ENCODE measurements around the gene ZSCAN5A. TPM values are rescaled to one million over a fixed set of nuclear protein-coding genes. Genes with fewer than 3 reads are reported as not detected.

Gene ZSCAN5A
- total and polyA plus RNA-seq, 2 of the 13 experiments (the other 11 are each of a cell fraction or from before 2014, with no cell fraction given): 9.5 to 17.8 TPM

DNA sequence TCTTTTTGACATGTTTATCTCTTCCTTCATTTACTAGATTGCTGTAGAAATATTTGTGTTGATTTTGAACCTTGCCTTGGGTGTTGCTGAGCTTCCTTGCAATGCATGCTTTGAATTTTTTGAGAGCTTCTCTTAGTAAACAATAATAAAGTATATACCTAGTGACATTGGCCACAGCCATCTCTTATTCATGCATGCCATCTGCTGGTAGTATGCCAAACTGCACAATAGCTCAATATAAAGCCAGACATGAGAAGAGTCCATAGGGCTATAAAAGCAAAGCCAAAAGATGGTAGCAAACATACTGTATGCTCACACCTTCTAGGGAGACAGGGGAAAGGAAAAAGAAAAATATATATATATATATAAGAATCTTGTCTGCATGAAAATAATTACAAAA lies 18.9 kb upstream of the ZSCAN5A start:
- ChIA-PET POLR2A (interaction anchor here (1.1 to 1.2 kb wide), 4 partner anchors 19 to 254 kb away, joined by 4 to 7 read pairs (median 4); partner anchors contain the start of gene ZSCAN5A), CTCF (ENCODE audit: low intra/inter-chr PET ratio, low total read pairs) (interaction anchor here (0.9 to 2.4 kb wide), 6 partner anchors 19 to 267 kb away, joined by 4 to 46 read pairs (median 14); partner anchors contain the start of gene ZSCAN5A)
- H3K9me3 ChIP-seq (ENCODE audit: low read length): peaks cover 6% of the 10 kb centered on the region; the same call in 1 of the 2 replicates
- in situ Hi-C loops (cut with HindIII; ENCODE audit: extremely low pct_ligation_motif_present, low pct_unique_long_range_greater_than_20kb): loop anchor here (5.0 kb wide), 1 partner anchor 81 kb away; no protein-coding TSS in a partner anchor
- peak; percentile 69 for ATAC-seq
- no peak overlapping the region for H3K4me2 ChIP-seq (ENCODE audit: low read depth, low read length)
- DNase-seq (ENCODE audit: low spot score): peak; percentile 67
- no peaks in the 10 kb centered on the region for H3K27me3 ChIP-seq (ENCODE audit: control insufficient read depth in 1 of 2, insufficient read depth in 2 of 2, low read length in 2 of 2)
- no peak overlapping the region for H2AFZ ChIP-seq (ENCODE audit: low read length)
- intact Hi-C loops (cut with micrococcal nuclease; ENCODE audit: unreplicated experiment): loop anchor here (1.0 kb wide), 2 partner anchors 80 to 257 kb away; no protein-coding TSS in a partner anchor
- TF ChIP-seq, protein P1, sequence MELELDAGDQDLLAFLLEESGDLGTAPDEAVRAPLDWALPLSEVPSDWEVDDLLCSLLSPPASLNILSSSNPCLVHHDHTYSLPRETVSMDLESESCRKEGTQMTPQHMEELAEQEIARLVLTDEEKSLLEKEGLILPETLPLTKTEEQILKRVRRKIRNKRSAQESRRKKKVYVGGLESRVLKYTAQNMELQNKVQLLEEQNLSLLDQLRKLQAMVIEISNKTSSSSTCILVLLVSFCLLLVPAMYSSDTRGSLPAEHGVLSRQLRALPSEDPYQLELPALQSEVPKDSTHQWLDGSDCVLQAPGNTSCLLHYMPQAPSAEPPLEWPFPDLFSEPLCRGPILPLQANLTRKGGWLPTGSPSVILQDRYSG (CRISPR knock-in tag; IDR thresholded peaks at IDR 0.05): no peak
- TF ChIP-seq FOXP1 (IDR thresholded peaks at IDR 0.05) (no peak), FOXP1 (CRISPR knock-in tag; IDR thresholded peaks at IDR 0.05) (no peak), SMC3 (IDR thresholded peaks at IDR 0.05; ENCODE audit: low read length) (peak; percentile 90), ZBTB20 (CRISPR knock-in tag; IDR thresholded peaks at IDR 0.05; ENCODE audit: borderline replicate concordance, low read depth) (no peak), RAD21 (CRISPR knock-in tag; IDR thresholded peaks at IDR 0.05) (peak; percentile 78), KAT2B (IDR thresholded peaks at IDR 0.05; ENCODE audit: borderline replicate concordance, low read depth, low read length) (no peak), STAG1 (CRISPR knock-in tag; IDR thresholded peaks at IDR 0.05) (peak; percentile 86), ZNF713 (CRISPR knock-in tag; IDR thresholded peaks at IDR 0.05) (no peak)
- TF ChIP-seq, protein P2, sequence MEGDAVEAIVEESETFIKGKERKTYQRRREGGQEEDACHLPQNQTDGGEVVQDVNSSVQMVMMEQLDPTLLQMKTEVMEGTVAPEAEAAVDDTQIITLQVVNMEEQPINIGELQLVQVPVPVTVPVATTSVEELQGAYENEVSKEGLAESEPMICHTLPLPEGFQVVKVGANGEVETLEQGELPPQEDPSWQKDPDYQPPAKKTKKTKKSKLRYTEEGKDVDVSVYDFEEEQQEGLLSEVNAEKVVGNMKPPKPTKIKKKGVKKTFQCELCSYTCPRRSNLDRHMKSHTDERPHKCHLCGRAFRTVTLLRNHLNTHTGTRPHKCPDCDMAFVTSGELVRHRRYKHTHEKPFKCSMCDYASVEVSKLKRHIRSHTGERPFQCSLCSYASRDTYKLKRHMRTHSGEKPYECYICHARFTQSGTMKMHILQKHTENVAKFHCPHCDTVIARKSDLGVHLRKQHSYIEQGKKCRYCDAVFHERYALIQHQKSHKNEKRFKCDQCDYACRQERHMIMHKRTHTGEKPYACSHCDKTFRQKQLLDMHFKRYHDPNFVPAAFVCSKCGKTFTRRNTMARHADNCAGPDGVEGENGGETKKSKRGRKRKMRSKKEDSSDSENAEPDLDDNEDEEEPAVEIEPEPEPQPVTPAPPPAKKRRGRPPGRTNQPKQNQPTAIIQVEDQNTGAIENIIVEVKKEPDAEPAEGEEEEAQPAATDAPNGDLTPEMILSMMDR (CRISPR knock-in tag; IDR thresholded peaks at IDR 0.05): peak; percentile 83
- TF ChIP-seq, protein P3, sequence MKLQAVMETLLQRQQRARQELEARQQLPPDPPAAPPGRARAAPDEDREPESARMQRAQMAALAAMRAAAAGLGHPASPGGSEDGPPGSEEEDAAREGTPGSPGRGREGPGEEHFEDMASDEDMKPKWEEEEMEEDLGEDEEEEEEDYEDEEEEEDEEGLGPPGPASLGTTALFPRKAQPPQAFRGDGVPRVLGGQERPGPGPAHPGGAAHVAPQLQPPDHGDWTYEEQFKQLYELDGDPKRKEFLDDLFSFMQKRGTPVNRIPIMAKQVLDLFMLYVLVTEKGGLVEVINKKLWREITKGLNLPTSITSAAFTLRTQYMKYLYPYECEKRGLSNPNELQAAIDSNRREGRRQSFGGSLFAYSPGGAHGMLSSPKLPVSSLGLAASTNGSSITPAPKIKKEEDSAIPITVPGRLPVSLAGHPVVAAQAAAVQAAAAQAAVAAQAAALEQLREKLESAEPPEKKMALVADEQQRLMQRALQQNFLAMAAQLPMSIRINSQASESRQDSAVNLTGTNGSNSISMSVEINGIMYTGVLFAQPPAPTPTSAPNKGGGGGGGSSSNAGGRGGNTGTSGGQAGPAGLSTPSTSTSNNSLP (IDR thresholded peaks at IDR 0.05; ENCODE audit: low read depth, low read length): peak; percentile 75
- TF ChIP-seq, protein P4, sequence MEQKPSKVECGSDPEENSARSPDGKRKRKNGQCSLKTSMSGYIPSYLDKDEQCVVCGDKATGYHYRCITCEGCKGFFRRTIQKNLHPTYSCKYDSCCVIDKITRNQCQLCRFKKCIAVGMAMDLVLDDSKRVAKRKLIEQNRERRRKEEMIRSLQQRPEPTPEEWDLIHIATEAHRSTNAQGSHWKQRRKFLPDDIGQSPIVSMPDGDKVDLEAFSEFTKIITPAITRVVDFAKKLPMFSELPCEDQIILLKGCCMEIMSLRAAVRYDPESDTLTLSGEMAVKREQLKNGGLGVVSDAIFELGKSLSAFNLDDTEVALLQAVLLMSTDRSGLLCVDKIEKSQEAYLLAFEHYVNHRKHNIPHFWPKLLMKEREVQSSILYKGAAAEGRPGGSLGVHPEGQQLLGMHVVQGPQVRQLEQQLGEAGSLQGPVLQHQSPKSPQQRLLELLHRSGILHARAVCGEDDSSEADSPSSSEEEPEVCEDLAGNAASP (CRISPR knock-in tag; IDR thresholded peaks at IDR 0.05; ENCODE audit: borderline replicate concordance): peak; percentile 25; the same call in 1 of the 2 replicates
- no peaks in the 10 kb centered on the region for H3K36me3 ChIP-seq (replicated peaks in 1 of 2; ENCODE audit: control insufficient read depth in 1 of 2, insufficient read depth in 2 of 2, low read length in 2 of 2)
- no peak overlapping the region for H3K9ac ChIP-seq (ENCODE audit: insufficient read depth, low read depth, low read length)
- H3K4me3 ChIP-seq (replicated peaks in 1 of 3; ENCODE audit: insufficient read depth in 1 of 3, low read depth in 2 of 3, low read length in 3 of 3): no peak overlapping the region
- no peaks in the 10 kb centered on the region for H3K79me2 ChIP-seq (ENCODE audit: insufficient read depth, low read length)
- H3K4me1 ChIP-seq (ENCODE audit: insufficient read depth, low read length): no peaks in the 10 kb centered on the region; the same call in 1 of the 2 replicates
- BruUV-seq (replicated peaks): no TSS peak
- H4K20me1 ChIP-seq (ENCODE audit: insufficient read depth, low read length): no peaks in the 10 kb centered on the region
- FAIRE-seq: peak; percentile 70
- H3K27ac ChIP-seq (ENCODE audit: extremely low read length, insufficient read depth, low read length): no peak overlapping the region

Measured in HepG2 (cell line).